DMS114 treated with DMSO at 0.1 percent for 48 hours (cell line): ENCODE results near the gene ACADVL.
A peak's percentile ranks its signal among the peaks of the same experiment; 100 is the strongest.
"Not testable (repeated sequence)": the region's sequence is repeated elsewhere in the genome, so short reads cannot be mapped to it uniquely, and the experiment has no call there.

Experiments used
- DNase-seq: peaks from one replicate; lab custom pipeline; 2025; ENCODE audit not compliant: unreplicated experiment; lab: John Stamatoyannopoulos, UW

The ACADVL gene

GRCh38 chr17:7234083-7234951 is 14.6 kb downstream of the ACADVL start, which contains the start of gene DVL2:
DVL2 (minus strand) TSS chr17:7234517; CDS start chr17:7234262, 255 bp downstream.
- DNase-seq: peak; percentile 93

- no peak for DNase-seq
Measured at GRCh38 chr17:7235693-7236665, 16.2 kb downstream of the ACADVL start.

GRCh38 chr17:7236808-7237207 is 17.1 kb downstream of the ACADVL start:
- no peak for DNase-seq

- no peak for DNase-seq
Measured at GRCh38 chr17:7237266-7237760, 17.6 kb downstream of the ACADVL start.

- DNase-seq: no peak
Measured at GRCh38 chr17:7237761-7238419, 18.2 kb downstream of the ACADVL start.

GRCh38 chr17:7238420-7239090 is 18.8 kb downstream of the ACADVL start:
- DNase-seq: no peak

GRCh38 chr17:7239091-7240027 is 19.6 kb downstream of the ACADVL start, which contains the start of gene PHF23:
PHF23 (minus strand) TSS chr17:7239457; CDS start chr17:7239279, 178 bp downstream.
- DNase-seq: peak; percentile 98

GRCh38 chr17:7240375-7240774 is 20.6 kb downstream of the ACADVL start:
- DNase-seq: no peak

- no peak for DNase-seq
Measured at GRCh38 chr17:7241090-7241733, 21.5 kb downstream of the ACADVL start.

GRCh38 chr17:7241783-7242716 is 22.3 kb downstream of the ACADVL start, which contains the start of gene GABARAP:
GABARAP (minus strand) TSS chr17:7242449; CDS start chr17:7242330, 119 bp downstream.
- DNase-seq: peak; percentile 76

- peak; percentile 85 for DNase-seq
Measured at GRCh38 chr17:7242717-7243452, 23.1 kb downstream of the ACADVL start.

- DNase-seq: no peak
Measured at GRCh38 chr17:7243453-7243729, 23.7 kb downstream of the ACADVL start.

- not testable (repeated sequence) for DNase-seq
Measured at GRCh38 chr17:7243838-7244237, 24.1 kb downstream of the ACADVL start.

GRCh38 chr17:7246779-7247178 is 27.0 kb downstream of the ACADVL start:
- no peak for DNase-seq

GRCh38 chr17:7248796-7249195 is 29.1 kb downstream of the ACADVL start:
- DNase-seq: no peak

- DNase-seq: no peak
Measured at GRCh38 chr17:7249214-7249613, 29.5 kb downstream of the ACADVL start.

- no peak for DNase-seq
Measured at GRCh38 chr17:7249830-7250229, 30.1 kb downstream of the ACADVL start.
